GM18907 (cell line): ENCODE results near the gene NPPA.
"Not testable (repeated sequence)": the region's sequence is repeated elsewhere in the genome, so short reads cannot be mapped to it uniquely, and the experiment has no call there.

Experiments
- ATAC-seq: cut with Tn5 transposase; IDR thresholded peaks from one replicate; pipeline ENCODE4 v1.9.1; 2021; ENCODE audit warnings: mild to moderate bottlenecking, moderate library complexity; ENCODE audit not compliant: unreplicated experiment

Gene NPPA

DNA sequence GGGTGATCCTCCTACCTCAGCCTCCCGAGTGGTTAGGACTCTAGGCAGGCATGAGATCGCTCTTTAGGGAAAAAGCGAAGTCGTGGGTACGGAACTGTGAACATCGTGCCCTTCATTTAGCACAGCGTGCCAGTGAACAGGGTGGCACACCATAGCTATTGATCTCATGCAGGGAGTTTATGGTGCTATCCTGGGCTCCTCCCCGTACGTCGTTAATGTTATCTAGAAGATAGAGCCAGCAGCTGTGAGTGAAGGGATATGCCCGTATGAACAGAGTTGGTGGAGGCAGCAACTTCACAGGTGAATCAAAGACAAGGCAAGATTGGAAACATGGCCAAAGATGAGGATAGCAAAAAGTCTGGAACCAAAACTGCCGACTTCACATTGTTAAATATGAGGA is 30.4 kb downstream of the NPPA start:
- no peak for ATAC-seq

- ATAC-seq, result no peak
Measured at GRCh38 chr1:11813021-11813420, 34.6 kb downstream of the NPPA start.

GRCh38 chr1:11807133-11807532 is 40.5 kb downstream of the NPPA start:
- no peak for ATAC-seq

GRCh38 chr1:11806307-11806936 is 41.2 kb downstream of the NPPA start:
- ATAC-seq, result peak; percentile 45

DNA sequence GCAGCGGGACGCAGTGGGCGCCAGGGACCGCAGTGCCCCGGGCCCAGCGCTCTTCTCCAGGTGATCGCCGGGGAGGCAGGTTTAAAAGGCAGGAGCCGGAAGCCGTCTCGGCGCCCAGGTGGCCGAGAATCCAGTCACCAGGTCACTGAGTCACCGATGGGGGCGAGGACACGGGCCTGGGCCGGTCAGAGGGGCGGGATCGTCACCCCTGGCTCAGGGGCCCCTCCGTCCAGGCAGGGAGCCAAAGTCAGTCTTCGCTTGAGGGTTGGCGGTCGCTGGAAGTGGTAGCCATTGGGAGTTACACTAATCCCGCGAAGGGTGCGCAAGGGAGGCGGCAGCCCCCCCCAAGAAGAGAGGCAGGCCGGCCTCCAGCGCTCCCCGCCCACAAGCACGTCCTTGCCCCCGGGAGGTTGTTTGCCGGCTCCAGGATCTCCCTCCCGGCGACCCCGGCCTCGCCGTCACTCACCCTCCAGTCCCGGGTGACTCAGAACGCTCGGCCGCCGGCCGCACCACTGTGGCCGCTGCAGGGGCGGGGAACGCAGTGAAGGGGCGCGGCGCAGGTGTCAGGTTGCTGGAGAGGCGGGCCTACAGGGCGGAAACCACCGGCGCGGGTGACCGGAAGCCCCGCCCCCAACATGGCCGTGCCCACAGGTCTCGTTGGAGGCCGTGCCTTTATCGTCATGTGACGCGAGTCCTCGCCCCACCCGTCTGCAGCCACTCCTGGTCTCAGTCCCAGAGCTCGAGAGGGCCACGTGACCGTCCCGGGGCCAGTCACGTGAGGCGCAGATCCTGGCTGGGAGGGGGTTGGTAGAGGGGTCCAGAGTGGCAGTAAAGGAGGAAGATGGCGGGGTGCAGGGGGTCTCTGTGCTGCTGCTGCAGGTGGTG is 41.9 kb downstream of the NPPA start, which contains the start of the genes CLCN6 and MTHFR:
TSS of gene CLCN6 (plus strand) at position 770 of the 885 bp plus-strand sequence. CDS start at position 842, 72 bp downstream.
TSS of gene MTHFR (minus strand) at position 543 of the 885 bp plus-strand sequence. CDS start 2,848 bp downstream, outside the sequence.
- peak; percentile 86 for ATAC-seq

GRCh38 chr1:11804666-11805421 is 42.7 kb downstream of the NPPA start:
- ATAC-seq, result no peak

DNA sequence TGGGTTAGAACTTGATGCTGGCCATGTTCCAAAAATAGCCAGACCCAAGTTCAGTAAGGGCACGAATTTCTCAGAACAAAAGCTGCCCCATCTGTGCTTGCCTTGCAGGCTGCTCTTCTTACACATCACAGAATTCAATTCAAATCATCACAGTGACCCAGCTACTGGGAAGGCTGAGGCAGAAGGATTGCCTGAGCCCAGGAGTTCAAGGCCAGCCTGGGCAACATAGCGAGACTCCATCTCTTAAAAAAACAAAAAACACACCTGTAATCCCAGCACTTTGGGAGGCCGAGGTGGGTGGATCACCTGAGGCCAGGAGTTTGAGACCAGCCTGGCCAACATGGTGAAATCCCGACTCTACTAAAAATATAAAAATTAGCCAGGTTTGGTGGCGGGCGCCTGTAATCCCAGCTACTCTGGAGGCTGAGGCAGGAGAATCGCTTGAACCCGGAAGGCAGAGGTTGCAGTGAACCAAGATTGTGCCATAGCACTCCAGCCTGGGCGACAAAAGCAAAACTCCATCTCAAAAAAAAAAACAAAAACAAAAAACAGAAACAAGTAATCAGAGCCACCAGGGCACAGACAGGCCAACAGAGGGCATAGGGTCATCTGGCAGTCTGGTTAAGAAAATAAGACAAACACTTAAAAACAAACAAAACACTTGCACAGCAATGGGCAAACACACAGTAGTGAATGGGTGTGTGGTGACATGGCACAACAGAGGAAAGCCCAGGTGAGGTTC is 43.5 kb downstream of the NPPA start:
- not testable (repeated sequence) for ATAC-seq

GRCh38 chr1:11802973-11803885 is 44.4 kb downstream of the NPPA start:
- ATAC-seq, result no peak

GRCh38 chr1:11802616-11802972 is 45.0 kb downstream of the NPPA start:
- no peak for ATAC-seq

GRCh38 chr1:11800756-11801433 is 46.7 kb downstream of the NPPA start:
- ATAC-seq, result no peak

GRCh38 chr1:11800391-11800755 is 47.2 kb downstream of the NPPA start:
- ATAC-seq, result no peak

- ATAC-seq, result no peak
Measured at GRCh38 chr1:11799896-11800295, 47.7 kb downstream of the NPPA start.

GRCh38 chr1:11799099-11799498 is 48.5 kb downstream of the NPPA start:
- ATAC-seq, result no peak

GRCh38 chr1:11797525-11798216 is 49.9 kb downstream of the NPPA start:
- ATAC-seq, result no peak

DNA sequence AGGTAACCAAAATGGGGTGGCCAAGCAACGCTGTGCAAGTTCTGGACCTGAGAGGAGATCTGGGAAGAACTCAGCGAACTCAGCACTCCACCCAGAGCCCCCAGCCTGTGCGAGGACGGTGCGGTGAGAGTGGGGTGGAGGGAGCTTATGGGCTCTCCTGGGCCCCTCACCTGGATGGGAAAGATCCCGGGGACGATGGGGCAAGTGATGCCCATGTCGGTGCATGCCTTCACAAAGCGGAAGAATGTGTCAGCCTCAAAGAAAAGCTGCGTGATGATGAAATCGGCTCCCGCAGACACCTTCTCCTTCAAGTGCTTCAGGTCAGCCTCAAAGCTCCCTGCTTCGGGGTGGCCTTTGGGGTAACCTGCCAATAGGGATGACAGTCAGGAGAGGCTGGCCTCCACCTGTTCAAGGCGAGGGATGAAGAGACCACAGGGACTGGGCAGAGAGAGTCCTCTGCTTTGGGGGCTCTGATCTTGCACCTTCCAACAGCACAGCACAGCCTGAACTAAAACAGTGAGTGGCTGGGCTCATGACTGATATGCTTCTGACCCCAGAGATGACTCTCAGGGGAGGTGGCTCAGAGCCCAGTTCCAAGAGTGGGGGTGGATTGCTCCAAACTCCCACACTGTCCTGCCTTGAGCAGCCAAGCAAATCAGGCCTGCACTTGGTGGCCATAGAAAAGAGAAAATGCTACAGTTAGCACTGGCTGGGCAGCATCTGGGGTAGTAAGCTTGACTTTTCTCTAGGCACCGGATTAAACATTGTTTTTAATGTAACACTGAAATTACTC is 51.4 kb downstream of the NPPA start:
- ATAC-seq, result no peak
